ENCODE measurements around the gene GCNT3.

DNA sequence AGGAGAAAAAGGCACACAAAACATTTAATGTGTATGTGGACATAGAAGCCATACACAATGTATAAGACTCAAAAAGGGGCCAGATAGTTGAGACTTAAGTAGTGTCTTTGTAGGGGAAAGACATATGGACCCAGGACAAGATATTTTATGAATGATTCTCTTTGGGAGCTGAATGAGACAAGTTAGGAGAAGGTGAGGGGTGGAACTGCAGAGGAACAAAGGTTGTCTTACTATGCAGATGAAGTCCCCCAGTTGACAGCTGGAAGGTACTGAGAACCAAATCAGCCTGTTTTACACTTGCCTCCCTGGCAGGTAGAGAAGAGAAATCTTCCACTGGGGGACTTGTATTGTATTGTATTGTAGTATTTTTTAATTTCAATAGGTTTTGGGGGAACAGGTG is 14.9 kb upstream of the GCNT3 start:
- TF ChIP-seq ZNF274 (IDR thresholded peaks at IDR 0.05; ENCODE audit: borderline replicate concordance, extremely low read depth, low read length) = no peak
- no peak for TF ChIP-seq CHD2 (IDR thresholded peaks at IDR 0.05; ENCODE audit: low read length)
- no peak for TF ChIP-seq CREB1 (IDR thresholded peaks at IDR 0.05)
- TF ChIP-seq, protein P1, sequence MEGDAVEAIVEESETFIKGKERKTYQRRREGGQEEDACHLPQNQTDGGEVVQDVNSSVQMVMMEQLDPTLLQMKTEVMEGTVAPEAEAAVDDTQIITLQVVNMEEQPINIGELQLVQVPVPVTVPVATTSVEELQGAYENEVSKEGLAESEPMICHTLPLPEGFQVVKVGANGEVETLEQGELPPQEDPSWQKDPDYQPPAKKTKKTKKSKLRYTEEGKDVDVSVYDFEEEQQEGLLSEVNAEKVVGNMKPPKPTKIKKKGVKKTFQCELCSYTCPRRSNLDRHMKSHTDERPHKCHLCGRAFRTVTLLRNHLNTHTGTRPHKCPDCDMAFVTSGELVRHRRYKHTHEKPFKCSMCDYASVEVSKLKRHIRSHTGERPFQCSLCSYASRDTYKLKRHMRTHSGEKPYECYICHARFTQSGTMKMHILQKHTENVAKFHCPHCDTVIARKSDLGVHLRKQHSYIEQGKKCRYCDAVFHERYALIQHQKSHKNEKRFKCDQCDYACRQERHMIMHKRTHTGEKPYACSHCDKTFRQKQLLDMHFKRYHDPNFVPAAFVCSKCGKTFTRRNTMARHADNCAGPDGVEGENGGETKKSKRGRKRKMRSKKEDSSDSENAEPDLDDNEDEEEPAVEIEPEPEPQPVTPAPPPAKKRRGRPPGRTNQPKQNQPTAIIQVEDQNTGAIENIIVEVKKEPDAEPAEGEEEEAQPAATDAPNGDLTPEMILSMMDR (IDR thresholded peaks at IDR 0.05; ENCODE audit: control extremely low read depth in 1 of 3, insufficient read depth in 1 of 3, low read depth in 1 of 3, low read length in 3 of 3) = no peak
- TF ChIP-seq EGR1 (IDR thresholded peaks at IDR 0.05; ENCODE audit: borderline replicate concordance, low read depth, low read length) = no peak
- TF ChIP-seq, protein P2, sequence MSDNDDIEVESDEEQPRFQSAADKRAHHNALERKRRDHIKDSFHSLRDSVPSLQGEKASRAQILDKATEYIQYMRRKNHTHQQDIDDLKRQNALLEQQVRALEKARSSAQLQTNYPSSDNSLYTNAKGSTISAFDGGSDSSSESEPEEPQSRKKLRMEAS (IDR thresholded peaks at IDR 0.05) = no peak
- TF ChIP-seq POLR2AphosphoS5 (IDR thresholded peaks at IDR 0.05; ENCODE audit: low read depth, low read length) = no peak
- TF ChIP-seq CEBPB (IDR thresholded peaks at IDR 0.05; ENCODE audit: low read depth, low read length) = no peak
- TF ChIP-seq EZH2 (IDR thresholded peaks at IDR 0.05; ENCODE audit: low read depth, low read length, severe bottlenecking) = no peak
- TF ChIP-seq NRF1 (IDR thresholded peaks at IDR 0.05; ENCODE audit: low read depth, low read length) = no peak
- TF ChIP-seq HDAC2 (IDR thresholded peaks at IDR 0.05; ENCODE audit: borderline replicate concordance in 1 of 2, low read depth in 2 of 2, low read length in 2 of 2) = no peak
